NCI-H2196 (cell line): ENCODE data around the gene LZTFL1.
"Not testable (repeated sequence)": the region's sequence is repeated elsewhere in the genome, so short reads cannot be mapped to it uniquely, and the experiment has no call there.

Experiments used
- DNase-seq: peaks from one replicate; lab custom pipeline; 2025; ENCODE audit not compliant: unreplicated experiment; lab: John Stamatoyannopoulos, UW

Gene LZTFL1

DNA sequence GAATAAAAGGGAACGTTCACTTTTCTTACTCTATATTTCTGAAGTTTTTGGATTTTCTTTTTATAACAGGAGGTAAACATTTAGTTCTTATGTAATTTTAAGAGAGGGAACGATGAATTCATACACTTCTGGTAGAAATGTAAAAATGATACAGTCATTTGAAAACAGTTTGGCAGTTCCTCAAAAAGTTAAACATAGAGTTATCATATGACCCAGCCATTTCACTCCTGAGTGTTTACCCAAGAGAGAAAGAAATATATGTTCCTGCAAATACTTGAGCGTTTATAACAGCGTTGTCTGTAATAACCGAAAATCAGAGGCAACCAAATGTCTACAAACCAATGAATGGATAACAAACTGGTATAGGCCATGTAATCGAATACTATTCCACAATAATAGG is 23.6 kb upstream of the LZTFL1 start:
- DNase-seq, result no peak

- no peak for DNase-seq
Observed at GRCh38 chr3:45864760-45865519, 23.0 kb upstream of the LZTFL1 start.

- no peak for DNase-seq
Observed at GRCh38 chr3:45861043-45861719, 19.3 kb upstream of the LZTFL1 start.

DNA sequence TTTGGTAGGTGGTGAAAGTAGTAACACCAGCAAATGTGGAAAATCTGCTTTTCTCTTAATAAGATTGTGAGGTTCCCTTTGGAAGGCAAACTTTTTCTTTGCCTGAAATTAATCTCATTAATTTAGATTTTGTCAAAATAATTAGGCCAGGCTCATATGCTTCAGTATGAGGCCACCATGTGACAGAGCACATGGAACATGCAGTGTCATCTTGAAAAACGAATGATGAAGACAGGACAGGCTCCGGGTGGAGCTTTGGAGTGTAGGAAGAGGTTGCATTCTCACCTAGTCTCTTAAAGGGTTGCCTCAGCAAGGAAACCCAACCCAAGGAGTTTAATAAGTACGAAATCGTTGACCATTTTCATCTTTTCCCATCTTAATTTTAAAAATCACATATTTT is 18.6 kb upstream of the LZTFL1 start:
- no peak for DNase-seq

DNA sequence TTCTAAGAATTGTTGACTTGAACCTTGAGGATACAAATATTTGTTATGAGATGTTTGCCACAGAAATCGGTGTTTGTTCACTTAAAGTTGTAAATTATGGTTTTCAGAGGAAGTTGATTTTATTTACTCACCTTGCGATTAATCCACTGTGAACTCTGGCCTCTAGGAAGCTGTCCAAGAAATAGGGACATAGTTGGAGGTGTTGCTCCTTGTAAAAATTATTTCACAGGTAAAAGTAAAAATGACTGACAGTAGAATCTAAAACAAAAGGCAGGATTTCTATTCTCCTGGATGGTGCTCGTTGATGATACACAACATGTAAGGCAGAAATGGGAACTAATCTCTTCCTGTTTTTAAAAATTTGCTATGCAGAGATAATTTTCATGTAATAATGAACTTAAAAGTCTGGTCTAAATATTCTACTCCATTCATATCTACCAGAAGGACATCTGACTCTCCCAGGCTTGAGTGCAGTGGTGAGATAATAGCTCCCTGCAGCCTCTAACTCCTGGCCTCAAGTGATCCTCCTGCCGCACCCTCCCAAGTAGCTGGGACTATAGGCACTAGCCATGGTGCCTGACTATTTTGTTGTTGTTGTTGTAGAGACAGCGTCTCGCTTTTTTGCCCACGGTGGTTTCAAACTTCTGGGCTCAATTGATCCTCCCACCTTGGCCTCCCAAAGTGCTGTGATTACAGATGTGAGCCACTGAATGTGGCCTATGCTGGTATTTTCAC is 17.1 kb upstream of the LZTFL1 start:
- no peak for DNase-seq

- not testable (repeated sequence) for DNase-seq
Observed at GRCh38 chr3:45857024-45857423, 15.1 kb upstream of the LZTFL1 start.

DNA sequence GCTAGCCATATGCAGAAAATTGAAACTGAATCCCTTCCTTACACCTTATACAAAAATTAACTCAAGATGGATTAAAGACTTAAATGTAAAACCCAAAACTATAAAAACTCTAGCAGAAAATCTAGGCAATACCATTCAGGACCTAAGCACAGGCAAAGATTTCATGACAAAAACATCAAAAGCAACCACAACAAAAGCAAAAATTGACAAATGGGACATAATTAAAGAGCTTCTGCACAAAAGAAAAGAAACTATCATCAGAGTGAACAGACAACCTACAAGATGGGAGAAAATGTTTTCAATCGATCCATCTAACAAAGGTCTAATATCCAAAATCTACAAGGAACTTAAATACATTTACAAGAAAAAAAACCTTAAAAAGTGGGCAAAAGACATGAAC is 14.4 kb upstream of the LZTFL1 start:
- DNase-seq, result not testable (repeated sequence)

GRCh38 chr3:45852828-45853227 is 10.9 kb upstream of the LZTFL1 start:
- DNase-seq, result no peak

DNA sequence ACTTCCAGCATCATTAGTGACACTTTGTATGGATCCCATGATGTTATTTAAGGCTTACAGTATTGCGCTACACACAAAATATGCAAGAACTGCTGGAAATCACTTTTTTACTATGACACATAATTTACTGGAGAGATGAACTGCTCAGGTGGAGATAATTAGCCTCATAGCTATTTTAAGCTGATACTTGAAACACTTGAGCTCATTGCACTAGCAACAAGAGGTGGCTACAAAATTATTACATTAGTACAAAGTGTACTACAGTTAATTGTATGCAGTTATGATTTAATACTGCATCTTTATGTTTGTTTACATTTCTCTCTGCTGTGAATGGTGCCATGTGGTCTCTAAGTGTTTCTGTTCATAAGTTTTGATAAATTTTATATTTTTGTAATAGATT is 6.5 kb upstream of the LZTFL1 start:
- no peak for DNase-seq

DNA sequence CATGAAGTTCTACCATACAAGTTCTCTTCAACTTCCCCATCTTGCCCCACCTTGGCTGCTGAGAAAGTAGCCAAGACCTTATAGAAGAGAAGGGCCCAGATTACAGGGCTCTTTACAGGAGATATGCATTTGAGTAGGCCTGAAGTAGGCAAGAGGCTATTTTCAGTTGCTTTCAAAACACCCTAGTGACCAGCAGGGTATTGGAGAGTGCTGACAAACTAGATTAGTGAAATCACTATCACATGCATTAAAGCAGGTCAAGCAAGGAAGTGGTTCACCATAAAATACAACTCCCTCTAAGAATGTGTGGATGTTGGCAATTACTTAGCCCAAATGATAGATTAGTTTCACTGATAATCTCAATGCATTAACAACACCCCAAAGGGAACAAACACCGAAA is 2.7 kb upstream of the LZTFL1 start:
- no peak for DNase-seq

DNA sequence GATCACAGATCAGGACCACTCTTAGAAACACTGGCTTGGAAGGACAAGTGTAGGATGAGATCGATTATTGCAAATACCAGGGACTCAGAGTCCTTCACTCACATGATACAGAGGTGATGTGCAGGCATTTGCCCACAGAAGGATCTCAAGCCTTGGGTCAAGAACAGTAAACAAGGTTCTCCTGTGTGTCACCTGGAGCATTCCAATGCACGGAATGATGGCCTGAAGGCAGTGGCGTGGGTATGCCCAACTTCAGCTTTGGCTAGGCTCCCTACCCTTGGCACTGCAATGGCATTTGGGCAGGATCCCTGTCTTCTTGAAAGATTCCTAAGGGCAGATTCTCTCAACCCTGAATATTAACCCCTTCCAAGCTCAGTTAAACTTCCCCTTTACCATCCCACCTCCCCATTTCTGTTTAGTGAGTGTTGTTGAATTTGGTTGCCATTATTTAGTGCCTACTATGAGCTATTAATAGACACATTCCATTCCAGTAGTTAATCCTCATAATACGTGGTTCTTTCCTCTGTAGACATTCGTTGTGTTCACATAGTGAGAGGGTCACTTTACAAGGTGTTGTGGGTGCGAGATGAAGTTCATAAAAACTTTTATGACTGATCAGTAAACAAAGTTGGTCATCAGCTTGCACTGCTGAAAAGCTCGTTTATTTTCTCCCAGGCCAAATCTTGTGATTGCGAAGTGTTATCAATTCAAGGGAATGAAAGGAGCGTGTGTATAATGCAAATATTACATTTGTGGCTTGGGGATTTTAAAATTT is 1.1 kb upstream of the LZTFL1 start:
- DNase-seq, result no peak

- no peak for DNase-seq
Observed at GRCh38 chr3:45841420-45841756, 531 bp downstream of the LZTFL1 start.

GRCh38 chr3:45838466-45838865 is 3.5 kb downstream of the LZTFL1 start:
- DNase-seq, result no peak

DNA sequence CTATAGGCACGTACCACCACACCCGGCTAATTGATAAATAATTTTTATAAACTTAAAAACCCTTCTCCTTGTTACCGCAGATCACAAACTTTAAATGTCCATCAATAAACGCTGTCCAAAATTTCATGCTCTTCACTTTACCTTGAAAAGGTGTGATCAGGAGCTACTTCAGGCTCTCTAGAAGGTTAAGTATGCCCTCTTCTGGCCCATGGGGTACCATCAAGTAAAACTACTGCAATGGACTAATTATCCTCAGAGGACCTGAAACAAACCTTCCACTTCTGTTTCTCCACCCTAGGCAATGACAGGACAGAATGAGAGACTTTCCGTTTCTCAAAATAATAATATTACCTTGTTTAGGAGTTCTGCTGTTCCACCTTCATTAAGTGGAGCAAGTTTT is 9.2 kb downstream of the LZTFL1 start:
- peak; percentile 20 for DNase-seq

- DNase-seq, result no peak
Observed at GRCh38 chr3:45830121-45830520, 11.8 kb downstream of the LZTFL1 start.

- no peak for DNase-seq
Observed at GRCh38 chr3:45826908-45827307, 15.0 kb downstream of the LZTFL1 start.

DNA sequence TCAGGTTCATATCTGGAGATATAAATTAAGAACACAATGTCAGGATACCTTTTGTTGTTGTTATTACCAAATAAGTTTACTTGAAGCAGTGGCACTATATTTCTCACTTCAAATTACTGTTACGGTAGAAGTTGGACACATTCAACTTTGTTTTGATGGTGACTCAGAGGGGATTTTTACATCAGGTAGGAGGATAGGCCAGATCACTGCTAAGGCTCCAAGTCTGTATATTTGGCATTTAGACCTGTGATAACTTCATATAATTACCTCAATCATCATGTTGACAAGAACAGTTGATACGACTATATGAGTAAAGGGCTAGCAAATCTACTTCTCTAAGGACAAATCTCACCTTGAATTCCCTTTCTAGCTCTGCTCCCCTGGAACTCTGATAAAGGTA is 15.6 kb downstream of the LZTFL1 start:
- DNase-seq, result no peak

- no peak for DNase-seq
Observed at GRCh38 chr3:45821127-45821526, 20.8 kb downstream of the LZTFL1 start.

DNA sequence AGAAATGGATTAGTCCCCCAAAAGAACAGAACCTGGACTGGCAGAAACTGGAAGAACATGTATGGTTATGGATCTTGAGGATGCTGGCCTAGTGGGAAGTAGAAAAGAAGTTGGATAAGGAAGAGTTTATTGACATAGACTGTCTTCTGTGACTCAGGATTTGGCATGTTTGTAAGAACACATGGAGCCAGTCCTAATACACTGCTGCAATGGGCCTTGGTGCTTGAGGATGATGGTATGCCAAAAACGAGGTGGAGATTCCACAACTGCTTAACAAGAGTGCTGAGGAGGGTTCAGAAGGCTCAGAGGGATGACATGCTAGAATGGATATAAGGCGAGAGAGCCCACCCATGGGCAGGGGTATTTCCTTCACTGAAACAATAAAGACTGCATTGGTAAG is 22.4 kb downstream of the LZTFL1 start:
- no peak for DNase-seq

- peak; percentile 49 for DNase-seq
Observed at GRCh38 chr3:45817831-45818522, 23.9 kb downstream of the LZTFL1 start.

DNA sequence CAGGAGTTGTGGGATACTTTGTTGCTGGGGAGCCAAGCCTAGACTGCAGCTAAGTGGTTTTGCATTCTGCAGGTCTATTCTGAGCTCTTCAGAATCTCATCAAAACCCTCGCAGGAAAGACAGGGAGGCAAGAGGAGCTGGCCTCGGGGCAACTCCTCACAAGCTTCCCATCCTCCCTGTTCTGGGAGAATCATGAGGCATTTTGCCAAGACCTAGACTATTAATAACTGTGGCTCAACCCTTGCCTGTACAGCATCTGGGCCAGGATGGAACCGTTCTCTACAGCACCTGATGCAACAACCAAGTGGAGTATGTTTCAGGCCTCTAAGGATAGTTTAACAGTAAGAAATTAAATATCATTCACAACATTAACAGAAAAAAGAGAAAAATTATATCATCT is 25.4 kb downstream of the LZTFL1 start:
- DNase-seq, result peak; percentile 34
